HG03457 (cell line): ENCODE results near the gene MYRIP.
"Not testable (repeated sequence)": the region's sequence is repeated elsewhere in the genome, so short reads cannot be mapped to it uniquely, and the experiment has no call there.

ENCODE experiments used
- ATAC-seq: cut with Tn5 transposase; IDR thresholded peaks from one replicate; pipeline ENCODE4 v1.9.1; 2021; ENCODE audit warnings: moderate number of reproducible peaks; ENCODE audit not compliant: unreplicated experiment

The MYRIP gene

DNA sequence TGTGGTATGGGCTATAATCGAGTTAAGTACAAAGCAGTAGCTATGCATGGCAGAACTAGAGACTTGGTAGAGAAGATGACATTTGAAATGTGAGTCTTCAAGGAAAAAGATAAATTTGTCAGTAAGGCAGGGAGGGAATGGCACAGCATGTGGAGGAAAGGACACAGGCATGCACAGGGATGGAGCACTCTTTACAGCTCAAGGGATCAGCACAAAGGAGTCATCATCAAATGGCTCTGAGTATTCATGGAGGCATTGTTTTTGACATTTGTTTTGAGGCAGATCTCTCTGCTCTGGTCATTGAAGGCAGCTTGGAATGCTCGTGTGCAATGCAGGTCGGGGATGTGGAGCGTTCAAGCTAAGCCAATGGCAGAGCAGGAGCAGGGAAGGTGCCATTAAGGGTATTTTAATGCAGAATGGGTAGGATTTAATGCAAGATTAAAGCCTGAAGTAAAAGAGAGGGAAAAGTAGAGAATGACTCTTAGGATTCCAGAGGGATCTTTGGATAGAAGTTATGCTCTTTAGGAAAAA, 213.0 kb downstream of the MYRIP start:
- no peak for ATAC-seq

DNA sequence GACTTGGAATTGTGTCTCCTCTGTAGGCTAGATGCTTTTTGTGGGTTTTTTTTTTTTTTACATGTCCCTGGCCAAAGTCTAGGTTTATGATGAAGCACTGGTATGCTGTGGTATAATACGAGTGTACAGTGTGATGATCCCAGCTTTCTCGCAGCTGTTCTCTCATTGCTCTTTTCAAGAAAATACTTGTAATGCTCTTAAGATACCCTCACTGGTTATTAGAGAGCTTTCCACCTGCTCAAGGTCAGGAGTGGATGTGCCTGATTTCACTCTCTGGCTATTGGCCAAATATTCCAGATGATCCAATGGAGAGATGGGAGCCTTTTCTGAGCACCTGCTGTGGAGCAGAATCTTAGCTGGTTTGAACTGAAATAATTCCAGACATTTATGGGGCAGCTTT, 215.1 kb downstream of the MYRIP start:
- ATAC-seq = no peak

DNA sequence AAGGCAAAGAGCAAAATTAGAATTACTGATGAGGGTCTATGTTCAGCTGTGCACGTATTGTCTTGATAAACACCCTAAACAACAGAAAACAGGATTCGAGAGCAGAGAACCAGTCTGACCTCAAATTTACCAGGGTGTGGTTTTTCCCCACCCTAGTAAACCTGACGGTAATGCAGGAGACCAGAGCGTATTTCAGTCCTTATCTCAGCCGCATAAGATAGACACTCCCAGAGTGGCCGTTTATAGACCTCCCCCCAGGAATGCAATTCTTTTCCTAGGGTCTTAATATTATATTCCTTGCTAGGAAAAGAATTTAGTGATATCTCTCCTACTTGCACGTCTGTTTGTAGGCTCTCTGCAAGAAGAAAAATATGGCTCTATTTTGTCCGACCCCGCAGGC, 216.5 kb downstream of the MYRIP start:
- not testable (repeated sequence) for ATAC-seq

DNA sequence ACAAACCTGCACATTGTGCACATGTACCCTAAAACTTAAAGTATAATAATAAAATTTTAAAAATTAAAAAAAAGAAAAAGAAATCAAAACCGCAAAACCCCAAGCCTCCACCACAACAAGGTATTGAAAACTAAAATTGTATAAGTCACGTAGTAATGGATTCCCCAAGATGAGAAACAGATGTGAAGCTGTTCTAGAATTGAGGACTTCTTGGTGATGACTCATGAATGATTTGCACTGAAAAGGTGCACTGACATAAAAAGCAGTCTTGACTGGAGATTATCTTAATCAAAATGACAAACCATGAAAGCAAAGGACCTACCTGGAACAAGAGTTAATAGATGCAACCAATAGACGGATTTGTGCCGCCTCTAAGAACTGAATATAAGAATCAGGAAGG, 225.8 kb downstream of the MYRIP start:
- ATAC-seq = no peak

DNA sequence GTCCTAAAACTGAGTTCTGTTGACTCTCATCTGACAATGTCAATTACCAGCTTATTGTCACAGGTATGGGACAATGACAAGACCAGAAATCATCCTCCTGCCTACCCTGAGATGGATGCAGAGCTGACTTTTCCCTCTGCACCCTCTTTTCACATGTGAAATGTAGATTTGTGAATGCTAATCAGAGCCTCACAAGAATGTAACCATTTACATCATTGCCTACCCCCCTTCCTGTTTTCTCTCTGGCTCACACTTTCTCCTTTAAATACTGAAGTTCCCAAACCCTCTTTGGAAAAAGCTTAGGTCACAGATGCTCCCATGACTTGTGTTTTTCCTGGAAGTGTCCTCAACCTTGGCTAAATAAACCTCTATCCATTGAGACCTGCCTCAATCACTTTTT, 228.2 kb downstream of the MYRIP start:
- no peak for ATAC-seq

DNA sequence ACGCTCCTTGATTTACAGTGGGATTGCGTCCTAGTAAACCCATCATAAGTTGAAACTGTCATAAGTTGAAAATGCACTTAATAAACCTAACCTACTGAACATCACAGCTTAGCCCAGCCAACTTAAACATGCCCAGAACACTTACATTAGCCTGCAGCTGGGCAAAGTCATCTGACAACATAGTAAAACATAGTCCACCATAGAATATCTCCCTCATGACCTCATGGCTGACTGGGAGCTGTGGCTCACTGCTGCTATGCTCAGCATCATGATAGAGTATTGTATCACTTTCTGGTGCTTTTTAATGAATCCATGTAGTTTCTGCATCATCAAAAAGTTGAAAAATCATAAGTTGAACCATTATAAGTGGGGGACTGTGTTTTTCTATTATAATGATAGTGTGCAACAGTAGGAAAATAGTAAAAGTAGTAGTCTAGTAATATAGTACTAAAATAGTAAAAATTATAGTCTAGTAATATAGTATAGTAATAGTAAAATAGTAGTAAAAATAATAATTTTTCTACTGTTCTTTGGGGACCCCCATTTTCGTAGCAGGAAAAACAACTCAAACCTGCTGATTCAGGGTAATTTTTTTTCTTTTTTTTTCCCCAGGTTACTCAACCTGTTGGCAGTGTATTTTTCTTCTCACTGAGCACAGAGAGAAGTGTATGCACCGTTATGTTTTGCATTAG, 233.5 kb downstream of the MYRIP start:
- no peak for ATAC-seq

DNA sequence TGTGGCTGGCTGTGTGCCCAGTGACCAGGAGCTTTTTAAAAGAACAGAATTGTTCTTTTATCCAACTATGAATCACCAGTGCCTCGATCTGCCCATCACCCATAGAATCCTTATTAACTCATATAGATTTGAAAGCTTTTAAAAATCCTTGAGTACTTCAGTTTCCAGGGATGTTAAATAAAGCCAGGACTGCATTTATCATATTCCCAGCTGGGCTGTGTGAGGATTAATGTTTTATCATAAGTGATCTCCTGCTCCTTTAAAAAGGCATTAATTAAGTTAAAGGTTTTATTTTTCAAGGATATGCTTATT, 234.0 kb downstream of the MYRIP start:
- no peak for ATAC-seq

DNA sequence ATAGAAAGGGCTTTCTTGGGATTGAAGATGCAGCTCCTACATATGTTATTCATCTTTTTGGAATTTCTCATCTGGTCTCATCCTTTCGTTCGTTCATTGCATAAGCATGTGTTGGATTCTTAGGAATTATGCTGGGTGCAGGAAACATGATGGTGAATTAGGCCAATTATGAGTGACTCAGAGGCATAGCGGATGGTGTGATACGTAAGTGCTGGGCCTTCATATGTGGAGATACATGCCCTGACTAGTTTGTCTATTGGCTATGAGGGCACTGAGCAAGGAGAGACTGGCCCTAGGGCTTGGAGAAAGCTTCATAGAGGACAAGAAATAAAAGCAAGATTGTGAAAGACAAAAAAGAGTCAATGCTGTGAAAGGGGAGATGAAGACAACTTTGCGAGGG, 235.1 kb downstream of the MYRIP start:
- ATAC-seq = no peak

DNA sequence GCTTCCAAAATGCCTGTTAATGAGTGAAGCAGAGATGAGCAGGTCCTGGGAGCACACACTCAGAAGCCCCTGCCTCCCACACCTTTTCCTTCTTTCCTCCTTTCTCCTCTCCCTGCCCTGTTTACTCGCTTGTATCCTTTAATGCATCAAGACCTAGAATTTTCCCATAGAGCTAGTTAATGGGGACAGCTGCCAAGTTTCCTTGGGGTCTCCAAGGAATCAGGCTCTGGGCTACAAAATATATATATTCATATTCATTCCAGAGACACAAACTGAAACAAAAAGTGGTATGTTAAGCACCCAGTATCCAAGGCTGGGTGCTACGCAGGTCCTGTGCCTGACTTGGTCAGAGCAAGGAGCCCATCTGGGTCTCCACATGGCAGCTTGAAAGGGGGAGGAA, 235.6 kb downstream of the MYRIP start:
- ATAC-seq = no peak

DNA sequence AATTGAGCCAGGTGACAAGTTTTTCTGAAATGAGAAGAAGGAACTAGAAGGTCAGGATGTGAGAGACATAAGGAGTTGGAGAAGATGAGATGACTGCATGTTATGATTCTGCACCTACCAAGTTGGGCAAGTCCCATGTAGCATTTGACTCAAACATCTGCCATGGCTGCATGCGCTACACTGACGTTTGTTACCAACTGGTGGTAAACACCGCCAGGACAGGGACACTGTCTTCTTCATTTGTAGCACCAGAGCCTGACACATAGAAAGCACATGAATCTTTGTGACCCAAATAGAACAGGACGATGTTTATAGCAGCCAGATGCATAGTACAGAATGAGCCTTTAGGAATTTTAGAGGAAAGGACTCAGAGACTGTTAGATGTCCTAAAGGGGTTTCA, 236.7 kb downstream of the MYRIP start:
- no peak for ATAC-seq

DNA sequence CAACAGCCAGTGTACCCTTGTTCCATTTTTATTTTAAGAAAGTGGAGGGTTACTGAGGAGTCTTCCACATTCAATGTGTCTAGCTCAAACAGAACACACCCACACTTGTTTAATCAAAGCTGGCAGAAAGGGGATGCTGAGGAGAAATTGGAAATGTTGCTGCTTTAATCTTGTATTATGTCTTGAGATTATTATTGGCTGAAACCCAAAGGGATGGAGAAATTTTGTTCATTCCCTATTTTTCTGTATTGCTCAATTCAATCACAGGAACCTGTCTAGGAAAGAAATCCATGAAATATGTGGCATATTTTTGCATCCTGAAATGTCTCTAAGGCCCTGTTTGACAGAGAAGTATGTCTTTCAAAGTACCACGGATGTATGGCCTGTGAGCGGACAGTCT, 238.0 kb downstream of the MYRIP start:
- ATAC-seq = no peak

DNA sequence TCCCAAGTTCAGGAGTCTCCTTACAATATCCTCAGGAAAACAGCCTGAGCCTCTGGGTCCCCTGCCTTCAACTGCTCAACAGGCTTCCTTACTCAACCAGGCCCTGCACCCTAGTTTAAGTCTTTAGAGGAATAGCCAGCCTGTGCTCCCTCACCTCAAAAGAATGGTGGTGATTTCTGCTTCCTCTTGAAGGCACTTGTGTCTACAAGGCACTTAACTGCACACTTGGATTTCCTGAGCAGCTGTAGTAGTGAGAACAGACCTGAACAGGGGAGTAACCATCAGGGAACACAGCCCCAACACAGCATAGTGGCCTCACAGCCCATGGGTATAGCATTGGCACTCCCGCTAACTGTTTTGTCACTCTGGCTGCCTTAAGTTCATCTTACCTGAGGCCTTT, 244.3 kb downstream of the MYRIP start:
- ATAC-seq = no peak

DNA sequence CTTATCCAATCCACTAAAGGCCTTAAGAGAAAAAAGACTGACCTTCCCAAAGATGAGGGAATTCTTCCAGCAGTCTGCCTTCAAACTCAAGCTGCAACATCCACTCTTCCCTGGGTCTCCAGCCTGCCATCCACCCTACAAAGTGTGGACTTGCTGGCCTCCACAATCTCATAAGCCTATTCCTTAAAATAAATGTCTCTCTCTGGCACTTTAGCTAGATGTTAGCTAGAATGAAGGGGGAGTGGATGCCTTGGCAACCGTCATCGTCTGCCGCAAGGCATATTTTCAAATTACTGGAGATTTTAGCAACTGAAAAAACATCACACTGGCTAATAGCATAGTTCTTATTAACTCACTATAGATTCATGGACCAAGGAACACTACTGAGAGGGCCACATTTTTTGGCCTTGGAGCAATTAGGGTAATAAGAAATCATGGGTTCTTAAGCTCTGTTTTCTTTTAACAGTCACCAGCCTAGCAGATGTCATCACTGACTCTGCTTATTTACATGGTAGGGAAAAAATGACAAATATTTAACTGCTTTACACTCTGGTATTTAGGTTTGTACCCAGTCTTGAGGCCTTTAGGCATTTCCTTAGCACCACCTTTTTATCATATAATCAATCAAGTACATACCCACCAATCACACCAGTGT, 245.3 kb downstream of the MYRIP start:
- no peak for ATAC-seq

DNA sequence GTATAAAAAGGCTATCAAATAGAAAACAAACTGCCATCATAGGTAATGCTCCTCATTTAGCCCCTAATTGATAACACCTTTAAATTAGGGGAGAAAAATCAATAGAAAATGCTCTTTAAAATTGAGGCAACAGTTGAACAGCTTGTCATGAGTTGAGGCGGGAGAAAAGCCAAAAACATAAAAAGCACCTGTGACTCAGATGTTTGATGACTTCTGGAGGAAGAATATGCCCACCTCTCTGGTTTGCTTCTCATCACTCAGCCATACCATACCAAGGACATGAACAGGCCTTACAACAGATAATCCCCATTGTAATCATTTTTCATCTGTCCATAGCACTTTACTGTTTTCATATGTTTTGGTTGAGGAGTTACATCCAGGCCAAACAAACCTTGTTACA, 246.0 kb downstream of the MYRIP start:
- no peak for ATAC-seq

DNA sequence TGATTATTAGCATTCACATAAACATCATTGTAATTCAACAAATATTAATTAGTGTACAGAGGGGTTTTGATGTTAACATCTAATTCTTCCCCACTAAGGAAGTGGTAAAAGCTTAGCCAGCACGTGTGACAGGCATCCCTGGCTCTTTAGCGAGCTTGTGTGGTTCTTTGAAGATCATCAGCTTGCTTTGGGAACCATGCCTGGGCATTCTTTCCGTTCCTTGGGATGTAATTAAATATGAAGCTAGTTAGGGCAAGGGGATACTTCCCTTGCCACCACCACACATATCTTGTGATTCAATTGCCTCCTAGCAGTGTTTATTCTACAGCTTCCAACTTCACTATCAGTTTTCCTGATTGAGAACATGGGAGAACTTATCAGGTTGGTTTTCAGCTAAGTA, 246.5 kb downstream of the MYRIP start:
- ATAC-seq = no peak

DNA sequence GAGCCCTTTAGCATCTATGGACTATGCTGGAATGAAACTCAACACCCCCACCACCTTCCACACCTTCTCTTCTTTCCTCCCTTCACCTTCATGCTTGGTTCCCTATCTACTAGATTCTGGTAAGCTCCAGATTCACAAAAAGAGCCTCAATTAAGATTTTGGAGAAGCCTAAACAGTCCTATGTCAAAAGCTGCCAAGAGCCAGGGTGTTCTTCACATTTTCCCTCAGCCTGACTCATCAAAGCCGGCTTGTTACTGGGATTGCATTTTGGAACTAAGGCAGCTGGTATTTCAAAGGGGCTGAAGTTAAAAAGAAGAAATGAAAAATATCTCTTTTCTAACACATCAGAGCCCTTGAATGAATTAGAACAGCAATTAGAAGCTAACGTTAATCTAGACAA, 247.7 kb downstream of the MYRIP start:
- no peak for ATAC-seq

DNA sequence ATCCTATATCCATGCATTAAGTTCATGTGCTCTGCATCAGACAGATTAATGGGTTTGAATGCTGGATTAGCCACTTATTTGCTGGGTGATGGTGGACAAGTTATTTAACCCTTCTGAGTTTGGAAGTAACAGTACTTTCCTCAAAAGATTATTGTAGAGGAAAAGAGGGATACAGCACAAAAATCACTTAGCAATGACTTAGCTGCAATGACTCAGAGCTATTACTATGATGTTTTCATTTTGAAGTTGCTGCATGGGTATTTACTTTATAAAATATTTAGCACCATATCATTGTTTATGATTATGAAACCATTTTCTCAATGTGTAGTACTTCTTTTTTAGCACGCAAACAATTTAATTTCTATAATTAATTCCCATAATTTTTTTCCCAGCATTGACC, 248.4 kb downstream of the MYRIP start:
- ATAC-seq = no peak

DNA sequence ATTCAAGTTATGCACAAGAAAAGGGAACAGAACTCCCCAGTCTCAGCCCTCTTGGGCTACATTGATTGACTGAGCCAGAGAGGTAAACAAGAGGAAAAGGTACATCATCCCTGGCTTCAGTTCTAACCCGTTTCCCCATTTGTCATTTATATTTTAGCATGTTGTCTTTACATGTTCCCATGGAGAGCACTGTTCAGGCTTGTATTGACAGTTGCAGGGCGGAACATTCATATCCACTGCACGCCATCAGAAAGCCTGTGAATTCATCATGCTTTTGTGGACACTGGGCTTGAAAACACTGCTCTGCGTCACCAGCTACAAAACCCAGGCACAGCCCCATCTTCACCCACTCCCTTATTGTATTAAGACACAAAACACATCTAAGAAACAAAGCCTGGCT, 259.2 kb downstream of the MYRIP start:
- no peak for ATAC-seq

DNA sequence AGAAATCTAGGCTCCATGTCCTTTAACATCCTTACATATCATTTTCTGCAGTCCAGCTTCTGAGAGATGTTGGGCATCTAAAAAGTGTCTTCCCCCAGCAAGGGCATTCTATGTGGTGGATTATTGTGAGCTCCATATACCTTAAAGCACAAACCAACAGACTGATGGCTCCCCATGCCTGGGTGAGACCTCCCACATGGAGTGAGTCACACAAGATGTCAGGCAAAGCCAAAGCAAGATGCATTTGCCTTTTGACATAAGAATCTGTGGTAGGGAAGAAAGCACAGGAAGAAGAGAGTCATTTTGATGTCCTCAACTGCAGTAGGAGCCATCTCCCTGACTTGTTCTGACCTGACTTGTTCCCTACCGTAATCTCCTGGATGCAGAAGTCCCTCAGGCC, 261.4 kb downstream of the MYRIP start:
- ATAC-seq = no peak

DNA sequence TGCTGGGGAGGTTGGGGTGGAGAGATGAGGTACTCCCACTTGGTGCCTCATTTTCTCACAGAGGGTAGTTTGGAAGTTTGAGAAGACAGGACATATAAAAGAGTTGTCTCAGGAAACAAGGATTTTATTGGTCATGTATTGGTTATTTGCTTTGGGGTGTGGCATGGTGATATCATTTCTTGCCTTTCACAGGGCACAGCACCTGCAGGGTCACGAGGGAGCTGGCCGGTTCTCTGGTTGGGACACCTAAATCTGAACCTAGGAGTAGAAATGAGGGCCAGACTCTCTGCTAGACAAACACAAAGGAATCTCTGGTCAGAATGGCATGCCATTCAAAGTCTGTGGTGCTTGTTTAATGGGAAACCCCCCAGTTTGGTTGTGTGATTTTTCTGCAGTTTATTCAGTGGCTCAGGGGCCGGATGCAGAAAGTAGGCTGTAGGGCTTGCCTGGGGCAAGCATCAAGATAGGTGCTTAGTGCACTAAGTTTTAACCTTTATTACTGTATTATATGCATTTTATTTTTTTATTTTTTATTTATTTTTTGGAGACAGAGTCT, 262.4 kb downstream of the MYRIP start:
- no peak for ATAC-seq

DNA sequence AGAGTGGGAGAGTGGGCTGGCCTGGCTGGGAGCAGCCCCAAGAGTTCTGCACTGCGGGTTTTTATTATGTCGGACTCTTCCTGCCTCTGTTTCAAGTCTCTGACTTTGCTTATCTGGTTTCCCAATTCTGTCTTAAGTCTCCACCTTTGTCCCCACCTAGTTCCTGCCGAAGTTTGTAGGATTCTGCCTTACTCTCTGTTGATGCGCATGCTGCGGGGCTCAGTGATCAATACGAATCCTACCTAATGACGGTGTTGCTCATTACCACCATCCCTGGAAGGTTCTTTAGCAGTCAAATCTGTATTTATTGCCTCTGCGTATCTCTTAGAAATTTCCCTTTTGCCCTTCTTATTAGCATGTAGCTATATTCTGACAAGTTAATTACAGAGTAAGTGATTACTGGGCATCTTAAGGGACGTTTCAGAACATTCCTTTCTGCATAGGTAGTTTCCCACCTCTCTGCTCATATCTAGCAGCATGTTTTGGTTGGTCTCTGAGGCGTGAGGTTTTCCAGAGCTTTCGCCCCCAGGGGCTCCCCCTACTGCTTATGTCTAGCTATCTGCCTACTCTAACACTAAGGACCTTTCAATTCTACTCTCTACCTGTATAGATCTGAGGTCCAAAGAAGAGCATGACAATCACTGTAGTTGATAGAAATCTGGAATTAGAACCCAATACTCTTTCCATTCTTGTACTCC, 264.1 kb downstream of the MYRIP start:
- ATAC-seq = no peak

DNA sequence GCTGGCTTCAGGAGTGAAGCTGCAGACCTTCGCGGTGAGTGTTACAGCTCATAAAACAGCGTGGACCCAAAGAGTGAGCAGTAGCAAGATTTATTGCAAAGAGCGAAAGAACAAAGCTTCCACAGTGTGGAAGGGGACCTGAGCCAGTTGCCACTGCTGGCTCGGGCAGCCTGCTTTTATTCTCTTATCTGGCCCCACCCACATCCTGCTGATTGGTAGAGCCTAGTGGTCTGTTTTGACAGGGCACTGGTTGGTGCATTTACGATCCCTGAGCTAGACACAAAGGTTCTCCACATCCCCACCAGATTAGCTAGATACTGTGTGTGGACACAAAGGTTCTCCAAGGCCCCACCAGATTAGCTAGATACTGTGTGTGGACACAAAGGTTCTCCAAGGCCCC, 267.7 kb downstream of the MYRIP start:
- not testable (repeated sequence) for ATAC-seq
